Gastroesophageal sphincter (tissue), 3 donors: ENCODE data around the gene RUNDC1.

Experiments used
- POLR2A ChIP-seq, 2 donors: fragments of 450-650 bp; IDR thresholded peaks; one replicate each; pipeline ENCODE4 v1.6.1; 2017; ENCODE audit warnings: antibody characterized with exemption in 2 of 2, mild to moderate bottlenecking in 2 of 2, moderate library complexity in 1 of 2
- TF ChIP-seq, protein P1 (sequence below), 4 experiments: fragments of 200-600 bp in 2 of 4; fragments of 450-650 bp in 2 of 4; sonication (generic) in 1 of 4; IDR thresholded peaks; one replicate each; pipeline ENCODE4 v1.5.1; 2017 to 2019; ENCODE audit warnings: antibody characterized with exemption in 4 of 4, mild to moderate bottlenecking in 2 of 4, moderate library complexity in 2 of 4

DNA sequence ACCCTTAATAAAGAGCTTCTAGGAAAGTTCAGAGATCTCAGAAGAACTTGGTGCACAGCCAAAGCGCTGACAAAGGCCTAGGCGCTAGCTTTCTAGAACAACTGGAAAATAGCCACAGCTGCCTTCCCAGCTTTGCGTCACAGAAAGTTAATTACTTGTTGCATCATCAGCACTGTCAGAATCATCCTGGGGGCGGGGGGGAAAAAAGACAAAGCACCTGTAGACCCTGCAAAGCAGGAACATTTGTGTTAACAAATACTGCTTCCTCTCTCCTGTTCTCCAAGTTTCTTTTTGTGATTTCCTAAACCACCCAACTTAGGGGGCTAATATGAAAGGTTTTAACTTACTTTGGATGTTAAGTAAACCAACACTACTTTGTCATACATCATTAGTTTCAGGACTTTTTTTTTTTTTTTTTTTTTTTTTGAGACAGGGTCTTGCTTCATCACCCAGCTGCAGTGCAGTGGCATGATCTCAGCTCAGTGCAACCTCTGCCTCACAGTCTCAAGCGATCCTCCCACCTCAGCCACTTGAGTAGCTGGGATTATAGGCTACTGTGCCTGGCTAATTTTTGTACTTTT is 11.3 kb upstream of the RUNDC1 start:
- TF ChIP-seq POLR2A (IDR thresholded peaks at IDR 0.05): no peak
- TF ChIP-seq, protein P1, sequence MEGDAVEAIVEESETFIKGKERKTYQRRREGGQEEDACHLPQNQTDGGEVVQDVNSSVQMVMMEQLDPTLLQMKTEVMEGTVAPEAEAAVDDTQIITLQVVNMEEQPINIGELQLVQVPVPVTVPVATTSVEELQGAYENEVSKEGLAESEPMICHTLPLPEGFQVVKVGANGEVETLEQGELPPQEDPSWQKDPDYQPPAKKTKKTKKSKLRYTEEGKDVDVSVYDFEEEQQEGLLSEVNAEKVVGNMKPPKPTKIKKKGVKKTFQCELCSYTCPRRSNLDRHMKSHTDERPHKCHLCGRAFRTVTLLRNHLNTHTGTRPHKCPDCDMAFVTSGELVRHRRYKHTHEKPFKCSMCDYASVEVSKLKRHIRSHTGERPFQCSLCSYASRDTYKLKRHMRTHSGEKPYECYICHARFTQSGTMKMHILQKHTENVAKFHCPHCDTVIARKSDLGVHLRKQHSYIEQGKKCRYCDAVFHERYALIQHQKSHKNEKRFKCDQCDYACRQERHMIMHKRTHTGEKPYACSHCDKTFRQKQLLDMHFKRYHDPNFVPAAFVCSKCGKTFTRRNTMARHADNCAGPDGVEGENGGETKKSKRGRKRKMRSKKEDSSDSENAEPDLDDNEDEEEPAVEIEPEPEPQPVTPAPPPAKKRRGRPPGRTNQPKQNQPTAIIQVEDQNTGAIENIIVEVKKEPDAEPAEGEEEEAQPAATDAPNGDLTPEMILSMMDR (IDR thresholded peaks at IDR 0.05): no peak
